Measurements from ENCODE around the gene KANK4.
"Not testable (repeated sequence)": the region's sequence is repeated elsewhere in the genome, so short reads cannot be mapped to it uniquely, and the experiment has no call there.

Gene KANK4

GRCh38 chr1:62269851-62270495 lies 49.3 kb downstream of the KANK4 start:
- no peak for DNase-seq

DNA sequence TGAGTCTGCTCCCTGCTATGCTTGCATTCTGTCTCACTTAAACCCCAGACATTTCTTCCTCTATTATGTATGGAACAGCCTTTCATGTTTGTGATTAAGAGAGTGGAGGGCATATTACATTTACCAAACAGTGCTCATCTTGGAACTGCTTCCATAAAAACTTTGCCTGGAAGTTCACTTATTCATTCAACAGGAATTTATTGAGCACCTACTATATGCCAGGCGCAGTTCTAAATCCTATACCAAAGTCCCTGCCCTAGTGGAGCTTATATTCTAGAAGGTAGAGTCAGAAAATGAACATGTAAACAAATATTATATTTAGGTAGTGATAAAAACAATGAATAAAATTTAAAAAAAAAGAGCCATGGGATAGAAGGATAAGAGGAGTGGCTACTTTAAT lies 49.8 kb downstream of the KANK4 start:
- no peak for DNase-seq

DNA sequence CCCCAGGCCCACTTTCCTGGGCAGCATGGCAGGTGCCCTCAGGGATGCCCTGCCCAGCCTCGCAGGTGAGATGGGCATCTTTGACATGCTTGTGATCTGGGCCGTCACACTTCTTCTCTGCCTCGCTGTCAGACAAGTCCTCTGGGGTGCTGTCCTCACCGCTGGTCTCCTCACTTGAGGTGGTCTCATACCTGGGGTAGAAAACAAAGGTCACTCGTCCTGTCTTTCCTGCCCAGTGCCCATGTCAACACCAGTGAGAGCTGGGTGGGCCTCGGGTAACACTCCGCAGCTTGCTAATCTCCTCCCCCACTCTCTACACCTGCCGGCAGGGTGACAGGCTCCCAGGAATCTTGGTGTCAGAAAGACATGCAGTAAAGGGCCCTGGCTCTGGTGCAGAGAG lies 50.9 kb downstream of the KANK4 start:
- DNase-seq, result no peak

DNA sequence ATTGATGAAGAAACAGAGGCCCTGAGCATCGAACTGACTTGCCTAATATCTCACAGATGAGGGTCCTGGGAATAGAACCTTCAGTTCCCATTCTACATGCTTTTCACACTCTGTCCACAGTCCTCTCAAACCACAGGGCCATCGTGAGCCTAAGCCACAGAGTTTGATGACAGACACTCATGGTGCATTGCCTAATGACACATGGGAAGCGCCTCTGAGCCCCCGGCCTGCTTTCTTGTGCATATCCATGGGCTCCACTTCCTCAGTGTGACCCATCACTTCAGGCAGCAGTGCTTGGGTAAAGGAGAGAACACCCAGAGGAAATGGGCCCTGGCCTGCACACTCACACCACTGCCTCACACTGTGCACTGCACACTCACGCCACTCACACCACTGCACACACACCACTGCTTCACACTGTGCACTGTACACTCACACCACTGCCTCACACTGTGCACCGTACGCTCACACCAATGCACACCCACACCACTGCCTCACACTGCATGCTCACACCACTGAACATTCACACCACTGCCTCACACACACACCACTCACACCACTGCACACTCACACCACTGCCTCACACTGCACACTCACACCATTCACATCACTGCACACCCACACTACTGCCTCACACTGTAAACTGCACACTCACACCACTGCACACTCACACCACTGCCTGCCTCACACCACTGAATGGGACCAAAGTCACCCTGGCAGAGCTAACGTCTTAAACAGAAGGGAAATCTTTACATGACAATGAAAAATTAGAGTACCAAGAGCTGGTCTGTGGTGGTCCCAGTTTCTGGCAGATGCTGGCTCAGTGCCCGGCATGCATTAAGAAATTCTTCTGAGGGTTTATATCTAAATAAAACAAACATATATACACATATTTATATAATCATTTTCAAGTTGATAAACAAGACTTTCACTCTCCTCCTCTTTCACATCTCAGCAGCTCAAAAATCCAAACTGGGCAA lies 53.0 kb downstream of the KANK4 start:
- DNase-seq, result no peak

DNA sequence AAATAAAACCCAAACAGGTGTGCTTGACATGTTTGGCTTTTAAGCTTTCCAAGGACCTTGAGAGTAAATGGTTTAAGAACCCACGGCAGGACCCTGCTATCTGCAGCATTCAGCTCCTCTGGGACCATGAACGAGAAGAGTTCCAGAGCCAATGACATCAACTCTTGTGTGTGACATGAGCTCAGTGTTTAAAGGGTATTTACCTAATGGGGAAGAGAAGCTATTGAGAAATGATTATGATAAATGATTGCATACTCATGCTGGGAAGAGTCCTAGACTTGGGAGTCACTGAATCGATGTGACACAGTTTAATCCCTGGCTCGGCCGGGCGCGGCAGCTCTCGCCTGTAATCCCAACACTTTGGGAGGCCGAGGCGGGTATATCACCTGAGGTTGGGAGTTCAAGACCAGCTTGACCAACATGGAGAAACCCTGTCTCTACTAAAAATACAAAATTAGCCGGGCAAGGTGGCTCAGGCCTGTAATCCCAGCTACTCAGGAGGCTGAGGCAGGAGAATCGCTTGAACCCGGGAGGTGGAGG lies 55.4 kb downstream of the KANK4 start:
- DNase-seq, result no peak

- DNase-seq, result no peak
These were observed 56.0 kb downstream of the KANK4 start for GRCh38 chr1:62263006-62263813.

DNA sequence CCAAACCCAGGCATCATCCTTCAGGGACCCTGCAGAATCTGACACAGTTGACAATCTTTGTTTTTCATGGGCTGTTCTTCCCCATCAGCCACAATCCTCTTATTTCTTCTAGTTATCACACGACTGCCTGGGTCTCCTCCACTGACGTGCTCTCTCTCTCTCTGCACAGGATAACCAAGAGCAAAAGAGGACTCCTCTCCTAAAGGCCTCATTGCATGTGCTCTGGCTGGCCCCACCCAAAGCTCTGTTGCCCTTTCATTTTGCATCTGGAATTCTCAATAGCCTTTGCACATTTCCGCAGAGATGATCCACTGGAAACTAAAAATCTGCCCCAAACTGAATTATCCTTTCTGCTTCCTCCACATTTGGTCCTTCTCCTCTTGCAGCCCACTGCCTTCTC lies 58.5 kb downstream of the KANK4 start:
- no peak for DNase-seq

DNA sequence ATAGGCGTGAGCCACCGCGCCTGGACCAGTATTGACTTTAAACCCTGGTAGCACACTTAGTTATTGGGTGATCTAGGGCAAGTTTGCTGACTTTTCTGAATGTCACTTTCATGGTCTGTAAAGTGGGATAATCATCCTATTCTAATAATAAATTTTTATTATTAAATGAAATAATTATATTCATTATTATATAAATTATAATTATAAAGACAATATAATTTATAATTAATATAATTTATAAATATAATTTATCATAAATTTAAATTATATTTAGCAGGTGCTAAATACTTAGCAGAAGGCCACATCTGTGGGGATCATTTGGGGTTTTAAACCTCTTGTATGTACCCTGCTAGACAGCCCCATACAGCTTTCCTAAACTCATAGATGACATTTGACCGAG lies 59.7 kb downstream of the KANK4 start:
- DNase-seq, result no peak

GRCh38 chr1:62250126-62250726 lies 69.0 kb downstream of the KANK4 start:
- DNase-seq, result no peak

DNA sequence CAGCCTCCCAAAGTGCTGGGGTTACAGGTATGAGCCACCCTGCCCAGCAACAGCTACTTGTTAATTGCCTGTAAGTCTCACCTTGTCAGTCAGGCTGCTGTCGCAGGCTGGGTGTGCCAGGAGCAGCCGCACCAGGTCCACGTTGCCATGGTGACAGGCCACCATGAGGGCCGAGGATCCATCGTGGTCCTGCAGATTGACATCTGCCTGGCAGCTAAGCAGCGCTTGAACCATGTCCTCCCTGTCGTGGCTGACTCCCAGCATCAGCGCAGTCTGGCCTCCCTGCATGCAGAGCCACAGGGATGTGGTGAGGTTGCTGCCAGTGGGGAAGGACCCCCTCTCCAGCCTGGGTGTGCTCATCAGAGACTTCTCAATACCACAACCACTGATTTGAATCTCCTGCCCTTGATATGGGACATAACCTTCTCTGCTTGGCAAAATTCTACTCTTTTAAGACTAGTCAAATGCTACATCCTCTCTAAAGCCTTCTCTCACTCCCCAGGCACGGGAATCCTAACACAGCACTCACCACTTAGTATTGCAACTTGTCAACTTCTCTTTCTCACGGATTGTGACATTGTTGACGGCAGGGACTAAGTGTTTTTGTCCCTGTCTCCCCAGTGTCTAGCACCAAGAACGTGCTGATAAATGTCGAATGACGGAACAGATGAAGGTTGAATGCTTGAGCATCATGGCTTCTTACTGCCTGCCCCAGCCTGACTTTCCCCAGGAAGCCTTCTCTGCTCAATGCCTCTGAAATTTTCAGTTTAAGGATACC lies 71.7 kb downstream of the KANK4 start:
- DNase-seq, result no peak

GRCh38 chr1:62245201-62245600 lies 74.0 kb downstream of the KANK4 start:
- DNase-seq, result no peak

DNA sequence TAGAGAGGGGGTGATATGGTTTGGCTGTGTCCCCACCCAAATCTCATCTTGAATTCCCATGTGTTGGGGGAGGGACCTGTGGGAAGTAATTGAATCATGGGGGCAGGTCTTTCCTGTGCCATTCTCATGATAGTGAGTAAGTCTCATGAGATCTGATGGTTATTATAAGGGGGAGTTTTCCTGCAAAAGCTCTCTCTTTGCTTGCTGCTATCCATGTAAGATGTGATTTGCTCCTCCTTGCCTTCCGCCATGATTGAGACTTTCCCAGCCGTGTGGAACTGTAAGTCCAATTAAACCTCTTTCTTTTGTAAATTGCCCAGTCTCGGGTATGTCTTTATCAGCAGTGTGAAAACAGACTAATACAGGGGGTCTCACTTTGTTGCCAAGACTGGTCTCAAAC lies 74.9 kb downstream of the KANK4 start:
- not testable (repeated sequence) for DNase-seq

DNA sequence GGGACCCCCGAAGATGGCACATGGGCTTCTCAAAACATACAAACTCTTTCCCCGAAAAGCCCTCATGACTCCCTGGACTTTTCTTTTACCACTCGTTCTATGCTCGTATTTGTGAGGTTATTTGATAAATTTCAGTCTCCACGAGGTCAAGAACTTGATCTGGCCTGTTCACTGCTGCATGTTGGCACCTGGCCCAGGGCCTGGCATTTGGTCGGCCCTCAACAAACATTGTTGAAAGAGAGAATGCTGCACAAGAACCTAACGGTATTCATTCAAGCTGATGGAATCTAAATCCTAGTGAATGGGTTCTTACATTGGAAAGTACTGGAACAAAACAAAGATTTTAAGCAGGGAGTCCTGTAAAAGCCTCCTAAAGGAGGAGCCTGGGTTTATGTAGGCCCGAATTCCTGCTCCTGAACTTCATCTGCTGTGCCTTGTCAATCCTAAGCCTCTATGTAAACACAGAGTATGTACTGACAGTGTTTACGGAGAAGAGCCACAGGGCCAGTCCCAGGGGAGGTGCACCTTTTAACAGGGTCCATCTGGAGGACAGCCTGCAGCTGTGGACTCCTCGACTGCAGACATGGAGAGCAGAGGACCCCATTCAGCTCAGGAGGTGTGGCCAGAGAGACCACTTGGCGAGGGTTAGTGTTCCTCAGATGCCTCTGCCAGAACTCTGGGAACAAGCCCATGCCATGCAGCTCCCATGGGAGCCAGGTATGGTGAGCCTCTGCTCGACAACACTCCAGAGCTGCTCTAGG lies 77.7 kb downstream of the KANK4 start:
- DNase-seq, result no peak

DNA sequence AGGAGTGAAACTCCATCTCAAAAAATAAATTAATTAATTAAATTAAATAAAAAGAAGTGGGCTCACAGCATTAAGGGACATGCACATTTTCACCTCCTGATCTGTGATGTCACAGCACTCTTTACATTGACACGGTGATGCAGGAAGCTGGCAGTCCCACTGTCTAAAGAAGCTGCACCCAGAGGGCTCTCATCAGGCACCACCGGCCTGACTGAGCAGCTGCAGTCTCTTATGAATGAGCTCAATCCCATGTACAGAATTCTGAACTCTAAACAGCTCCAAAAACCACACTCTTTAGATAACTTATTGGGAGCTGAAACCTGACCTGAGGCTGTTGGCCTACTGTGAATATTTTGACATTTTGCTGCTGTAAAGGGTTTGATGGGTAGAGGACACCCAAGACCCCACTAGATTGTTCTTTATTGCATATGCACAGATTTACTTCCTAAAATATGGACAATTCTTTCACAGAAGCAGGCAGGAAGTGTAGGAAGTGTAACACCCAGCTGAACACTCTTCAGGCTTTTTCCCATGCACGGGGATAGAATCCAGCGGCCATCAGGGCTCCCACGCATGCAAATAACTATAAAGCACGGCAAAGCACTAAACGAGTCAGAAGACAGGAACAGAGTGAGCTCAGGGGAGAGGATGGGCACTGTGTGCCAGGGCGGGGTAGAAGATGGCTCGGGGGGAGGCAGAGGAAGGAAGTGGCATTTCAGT lies 78.4 kb downstream of the KANK4 start:
- no peak for DNase-seq

- not testable (repeated sequence) for DNase-seq
These were observed 79.4 kb downstream of the KANK4 start for GRCh38 chr1:62239652-62240403.

DNA sequence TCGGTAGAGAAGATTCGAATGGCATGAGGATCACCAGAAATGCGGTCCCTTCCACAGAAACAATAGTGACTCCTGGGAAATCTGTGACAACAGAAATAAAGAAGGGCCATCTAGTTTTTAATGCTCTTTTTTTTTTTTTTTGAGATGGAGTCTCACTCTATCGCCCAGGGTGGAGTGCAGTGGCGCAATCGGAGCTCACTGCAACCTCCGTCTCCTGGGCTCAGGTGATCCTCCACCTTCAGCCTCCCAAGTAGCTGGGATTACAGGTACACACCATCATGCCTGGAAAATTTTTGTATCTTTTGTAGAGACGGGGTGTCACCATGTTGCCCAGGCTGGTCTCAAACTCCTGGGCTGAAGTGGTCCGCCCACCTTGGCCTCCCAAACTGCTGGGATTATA lies 80.7 kb downstream of the KANK4 start:
- no peak for DNase-seq

- no peak for DNase-seq
These were observed 81.3 kb downstream of the KANK4 start for GRCh38 chr1:62237950-62238374.

GRCh38 chr1:62237361-62237760 lies 81.9 kb downstream of the KANK4 start:
- no peak for DNase-seq

DNA sequence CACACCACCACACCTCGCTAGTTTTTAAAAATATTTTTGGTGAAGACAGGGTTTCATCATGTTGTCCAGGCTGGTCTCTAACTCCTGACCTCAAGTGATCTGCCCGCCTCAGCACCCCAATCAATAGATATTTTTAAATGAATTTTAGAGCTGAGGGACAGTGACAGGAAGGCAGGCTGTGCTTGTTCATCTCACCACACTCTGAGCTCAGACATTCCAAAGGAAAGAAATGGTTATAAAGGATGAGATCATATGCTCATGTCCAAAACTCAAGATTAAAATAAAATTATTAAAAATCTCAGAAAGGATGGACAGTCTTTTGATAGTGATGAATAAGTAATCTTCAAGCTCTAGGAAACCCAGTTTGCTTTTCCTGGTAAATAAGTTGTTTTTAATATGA lies 83.7 kb downstream of the KANK4 start:
- no peak for DNase-seq

DNA sequence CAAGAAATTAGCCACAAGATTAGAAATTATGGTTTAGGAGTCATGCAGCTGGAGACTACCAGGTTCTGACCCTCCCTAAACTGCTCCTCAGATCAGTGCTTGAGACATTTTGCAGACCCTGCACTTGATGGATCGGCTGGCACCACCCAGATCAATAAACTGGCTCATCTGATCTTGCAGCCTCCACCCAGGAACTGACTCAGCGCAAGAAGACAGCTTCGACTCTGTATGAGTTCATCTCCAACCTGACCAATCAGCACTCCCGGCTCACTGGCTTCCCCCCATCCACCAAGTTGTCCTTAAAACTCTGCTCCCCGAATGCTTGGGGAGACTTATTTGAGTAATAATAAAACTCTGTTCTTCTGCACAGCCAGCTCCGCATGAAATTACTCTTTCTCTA lies 84.5 kb downstream of the KANK4 start:
- no peak for DNase-seq

All from cerebellar nuclear complex (tissue), 1 donor.